Stimulated activated CD8-positive, alpha-beta memory T cell treated with anti-CD3 and anti-CD28 coated beads, Interleukin-7, amount 100 ng/mL, for 1 hour (primary cell): Measurements from ENCODE around the gene POU6F2.

Experiments used
- DNase-seq, 2 donors: peaks; one replicate each; pipeline ENCODE4 v3.0.0-alpha.2; 2020; ENCODE audit warnings: low read depth in 2 of 2

The POU6F2 gene

GRCh38 chr7:39434012-39434411, 456.3 kb downstream of the POU6F2 start:
- no peak for DNase-seq

GRCh38 chr7:39446546-39446945, 468.8 kb downstream of the POU6F2 start:
- no peak for DNase-seq

GRCh38 chr7:39451901-39452300, 474.2 kb downstream of the POU6F2 start:
- DNase-seq = no peak

- peak; percentile 6 to 13 for DNase-seq
These were observed 476.1 kb downstream of the POU6F2 start for GRCh38 chr7:39453743-39454355.

GRCh38 chr7:39458061-39458745, 480.5 kb downstream of the POU6F2 start:
- no peak for DNase-seq

GRCh38 chr7:39459636-39460035, 481.9 kb downstream of the POU6F2 start:
- no peak for DNase-seq

GRCh38 chr7:39460486-39460885, 482.8 kb downstream of the POU6F2 start:
- DNase-seq = no peak

- DNase-seq = no peak
These were observed 483.6 kb downstream of the POU6F2 start for GRCh38 chr7:39461263-39461820.

- no peak for DNase-seq
These were observed 485.5 kb downstream of the POU6F2 start for GRCh38 chr7:39463252-39463651.

- DNase-seq = no peak
These were observed 486.8 kb downstream of the POU6F2 start for GRCh38 chr7:39464350-39465054.

GRCh38 chr7:39465055-39465929, 487.6 kb downstream of the POU6F2 start:
- no peak for DNase-seq

GRCh38 chr7:39468261-39468660, 490.6 kb downstream of the POU6F2 start:
- DNase-seq = no peak

GRCh38 chr7:39468808-39469374, 491.2 kb downstream of the POU6F2 start:
- DNase-seq = no peak

- no peak for DNase-seq
These were observed 503.2 kb downstream of the POU6F2 start for GRCh38 chr7:39480901-39481300.

GRCh38 chr7:39488467-39489393, 511.0 kb downstream of the POU6F2 start:
- no peak for DNase-seq

GRCh38 chr7:39490296-39490695, 512.6 kb downstream of the POU6F2 start:
- DNase-seq = no peak

- no peak for DNase-seq
These were observed 516.2 kb downstream of the POU6F2 start for GRCh38 chr7:39493934-39494333.

- DNase-seq = no peak
These were observed 523.6 kb downstream of the POU6F2 start for GRCh38 chr7:39501358-39501757.

GRCh38 chr7:39504963-39505362, 527.3 kb downstream of the POU6F2 start:
- DNase-seq = no peak

- DNase-seq = no peak
These were observed 530.3 kb downstream of the POU6F2 start for GRCh38 chr7:39507866-39508551.
